Measurements from ENCODE around the gene RAD1. TPM values are rescaled to one million over a fixed set of nuclear protein-coding genes. Genes with fewer than 3 reads are reported as not detected.

Gene RAD1
- total RNA-seq, 2 experiments from 2014 or later: 37.9 to 39.2 TPM

DNA sequence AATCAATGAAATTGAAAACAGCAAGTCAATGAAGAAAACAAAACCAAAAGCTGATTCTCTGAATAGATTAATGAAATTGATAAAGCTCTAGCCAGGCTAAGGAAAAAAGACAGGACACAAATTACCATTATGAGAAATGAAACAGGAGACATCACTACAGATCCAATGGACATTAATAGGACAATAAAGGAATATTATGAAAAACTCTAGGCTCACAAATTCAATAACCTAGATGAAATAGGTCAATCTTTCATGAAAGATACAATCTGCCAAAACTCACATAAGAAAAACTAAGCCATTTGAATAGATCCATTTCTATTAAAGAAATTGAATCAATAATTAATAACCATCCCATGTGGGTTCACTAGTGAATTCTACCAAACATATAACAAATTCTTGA lies 39.0 kb downstream of the RAD1 start:
- ChIA-PET POLR2A (no interaction called here), CTCF (no interaction called here)
- no peak for TF ChIP-seq CTCF (IDR thresholded peaks at IDR 0.05)
- no peak overlapping the region for H3K27ac Mint-ChIP-seq
- intact Hi-C loops (cut with micrococcal nuclease): no loop called here
- peaks cover 1% of the 10 kb centered on the region for H3K36me3 Mint-ChIP-seq (ENCODE audit: low read depth)
- no peak overlapping the region for H3K4me3 Mint-ChIP-seq
- no peak for ATAC-seq
- H3K27me3 Mint-ChIP-seq: peaks cover 3% of the 10 kb centered on the region
- H3K4me1 Mint-ChIP-seq (ENCODE audit: low read depth): no peaks in the 10 kb centered on the region
- H3K9me3 Mint-ChIP-seq: peaks cover 9% of the 10 kb centered on the region
- no peak for DNase-seq

DNA sequence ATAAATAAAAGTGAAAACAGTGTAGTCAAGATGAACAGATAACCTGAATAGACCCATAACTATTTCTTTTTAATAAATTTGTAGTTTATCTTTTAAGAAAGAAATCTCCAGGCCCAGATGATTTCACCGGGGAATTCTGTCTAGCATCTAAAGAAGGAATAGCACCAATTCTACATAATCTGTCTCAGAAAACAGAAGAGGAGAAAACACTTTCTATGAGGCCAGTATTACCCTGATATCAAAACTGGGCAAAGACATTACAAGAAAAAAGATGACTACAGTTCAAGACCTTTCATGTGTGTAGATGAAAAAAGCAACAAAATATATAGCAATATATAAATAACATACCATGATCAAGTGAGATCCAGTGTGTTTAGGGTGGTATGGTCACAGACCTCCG lies 44.9 kb downstream of the RAD1 start:
- intact Hi-C loops (cut with micrococcal nuclease): no loop called here
- ATAC-seq: no peak
- peaks cover 2% of the 10 kb centered on the region for H3K27me3 Mint-ChIP-seq

DNA sequence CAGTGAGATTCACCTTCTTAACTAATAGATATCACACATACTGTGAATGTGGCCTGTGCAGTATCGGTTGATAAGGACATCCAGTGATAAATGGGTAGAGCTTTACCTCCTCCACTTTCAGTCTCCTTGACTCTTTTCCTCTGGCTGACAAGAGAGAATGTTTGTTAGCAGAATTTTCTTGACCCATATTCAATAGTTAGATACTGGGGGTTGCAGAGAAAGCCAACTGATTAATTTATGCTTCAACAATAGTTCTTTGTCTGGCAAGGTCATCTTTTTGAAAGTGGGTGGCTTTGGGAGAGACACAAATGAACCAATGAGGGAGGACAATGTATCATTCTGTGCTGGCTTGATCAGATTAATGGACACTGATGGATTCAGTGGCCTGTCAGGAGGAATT lies 46.0 kb downstream of the RAD1 start:
- ChIA-PET POLR2A (no interaction called here), CTCF (interaction anchor here (1.5 to 1.8 kb wide), 2 partner anchors 17 to 346 kb away, joined by 3 to 4 read pairs; no protein-coding TSS in a partner anchor)
- Mint-ChIP-seq H3K27me3 (peaks cover 2% of the 10 kb centered on the region), H3K4me3 (no peak overlapping the region), H3K4me1 (ENCODE audit: low read depth) (no peaks in the 10 kb centered on the region), H3K36me3 (ENCODE audit: low read depth) (no peaks in the 10 kb centered on the region), H3K9me3 (no peaks in the 10 kb centered on the region), H3K27ac (no peak overlapping the region)
- no peak for TF ChIP-seq CTCF (IDR thresholded peaks at IDR 0.05)
- DNase-seq: no peak
- intact Hi-C loops (cut with micrococcal nuclease): no loop called here
- no peak for ATAC-seq

More for the DNA sequence above, 44.9 kb downstream of the RAD1 start:
- ChIA-PET POLR2A (no interaction called here), CTCF (interaction anchor here (1.5 to 1.8 kb wide), 2 partner anchors 16 to 347 kb away, joined by 3 to 4 read pairs; no protein-coding TSS in a partner anchor)
- no peak overlapping the region for H3K27ac Mint-ChIP-seq
- TF ChIP-seq CTCF (IDR thresholded peaks at IDR 0.05): no peak
- H3K36me3 Mint-ChIP-seq (ENCODE audit: low read depth): no peaks in the 10 kb centered on the region
- H3K9me3 Mint-ChIP-seq: peaks cover under 1% of the 10 kb centered on the region
- no peak for DNase-seq
- H3K4me1 Mint-ChIP-seq (ENCODE audit: low read depth): no peaks in the 10 kb centered on the region
- H3K4me3 Mint-ChIP-seq: no peak overlapping the region

DNA sequence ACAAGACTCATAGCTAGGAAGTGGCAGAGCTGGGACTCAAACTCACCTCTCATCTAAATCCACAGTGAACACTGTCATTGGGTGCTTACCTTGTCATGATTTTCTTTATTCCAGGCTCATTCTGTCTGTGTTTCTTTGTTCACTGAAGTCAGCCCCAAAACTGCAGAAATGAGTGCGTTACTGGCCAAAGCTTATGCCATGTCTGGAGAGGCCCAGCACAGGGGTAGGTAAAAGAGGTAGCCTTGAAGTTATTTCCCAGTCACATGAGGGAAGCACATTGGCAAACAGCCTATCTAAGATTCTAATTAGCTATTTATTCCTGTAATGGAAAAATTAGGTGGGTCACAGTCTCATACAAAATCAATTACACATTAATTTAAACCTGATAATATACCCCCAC lies 46.5 kb downstream of the RAD1 start:
- Mint-ChIP-seq H3K4me1 (ENCODE audit: low read depth) (no peaks in the 10 kb centered on the region), H3K4me3 (no peak overlapping the region), H3K36me3 (ENCODE audit: low read depth) (no peaks in the 10 kb centered on the region), H3K9me3 (no peaks in the 10 kb centered on the region), H3K27ac (no peak overlapping the region), H3K27me3 (peaks cover 2% of the 10 kb centered on the region)
- ATAC-seq (no peak), DNase-seq (no peak)
- CTCF ChIA-PET: interaction anchor here (1.1 kb wide), 1 partner anchor 29 kb away, joined by 3 read pairs; no protein-coding TSS in a partner anchor
- no peak for TF ChIP-seq CTCF (IDR thresholded peaks at IDR 0.05)
- POLR2A ChIA-PET: no interaction called here
- intact Hi-C loops (cut with micrococcal nuclease): no loop called here

DNA sequence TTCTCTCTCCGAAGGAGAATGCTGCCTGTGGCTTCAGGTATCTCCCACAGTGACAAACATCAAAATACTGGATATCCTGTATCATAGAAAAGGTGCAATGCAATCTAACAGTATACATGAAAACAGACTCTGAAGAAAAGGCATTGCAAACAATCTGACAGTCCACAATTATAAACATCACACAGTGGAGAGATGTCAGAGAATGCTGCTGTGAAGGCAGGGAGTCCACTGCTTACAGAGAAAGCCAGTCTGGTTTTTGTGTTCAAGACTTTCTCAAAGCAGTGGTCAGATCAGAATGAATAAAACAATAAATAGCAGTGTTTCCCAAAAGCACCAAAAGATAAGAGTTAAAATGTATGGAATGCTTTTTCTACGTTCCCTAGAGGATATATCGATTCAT lies 47.6 kb downstream of the RAD1 start:
- Mint-ChIP-seq H3K9me3 (no peaks in the 10 kb centered on the region), H3K4me1 (ENCODE audit: low read depth) (no peaks in the 10 kb centered on the region), H3K27ac (no peak overlapping the region), H3K36me3 (ENCODE audit: low read depth) (no peaks in the 10 kb centered on the region), H3K27me3 (no peaks in the 10 kb centered on the region), H3K4me3 (no peak overlapping the region)
- ChIA-PET POLR2A (no interaction called here), CTCF (interaction anchor here (1.1 kb wide), 1 partner anchor 30 kb away, joined by 3 read pairs; no protein-coding TSS in a partner anchor)
- DNase-seq: no peak
- no peak for ATAC-seq
- TF ChIP-seq CTCF (IDR thresholded peaks at IDR 0.05): no peak
- intact Hi-C loops (cut with micrococcal nuclease): no loop called here

Measured in activated CD8-positive, alpha-beta T cell treated with anti-CD3 and anti-CD28 coated beads for 36 hours (primary cell).